Measurements from ENCODE around the gene BMERB1. TPM values are rescaled to one million over a fixed set of nuclear protein-coding genes. Genes with fewer than 3 reads are reported as not detected.

BMERB1 gene
- total and polyA plus RNA-seq, 2 experiments from 2014 or later: 7.3 to 10.3 TPM

- 92% methylated on average over 19 of the region's 19 CpGs for WGBS (ENCODE audit: low lambda C conversion rate, missing lambda C conversion rate)
- H3K9me3 ChIP-seq (ENCODE audit: low read depth): no peaks in the 10 kb centered on the region
Observed at GRCh38 chr16:15608398-15609285, 174.3 kb downstream of the BMERB1 start.

GRCh38 chr16:15609286-15609649 lies 174.9 kb downstream of the BMERB1 start:
- H3K9me3 ChIP-seq (ENCODE audit: low read depth): no peaks in the 10 kb centered on the region
- no peak for TF ChIP-seq EZH2 (IDR thresholded peaks at IDR 0.05; ENCODE audit: borderline replicate concordance)
- no peak for TF ChIP-seq CTCF (IDR thresholded peaks at IDR 0.05; ENCODE audit: poor library complexity)
- no peak for TF ChIP-seq EZH2phosphoT487 (IDR thresholded peaks at IDR 0.05; ENCODE audit: low read depth, severe bottlenecking, unreplicated experiment)
- 98% methylated on average over 6 of the region's 6 CpGs for WGBS (ENCODE audit: low lambda C conversion rate, missing lambda C conversion rate)
- no peak overlapping the region for H2AFZ ChIP-seq
- no peaks in the 10 kb centered on the region for H3K27me3 ChIP-seq
- no peak overlapping the region for H3K27ac ChIP-seq
- DNase-seq (ENCODE audit: low spot score): no peak
- no peak overlapping the region for H3K4me2 ChIP-seq
- no peaks in the 10 kb centered on the region for H3K79me2 ChIP-seq
- H4K20me1 ChIP-seq (ENCODE audit: insufficient read depth, poor library complexity, severe bottlenecking): no peaks in the 10 kb centered on the region
- H3K9me2 ChIP-seq (replicated peaks; ENCODE audit: insufficient read depth): no peaks in the 10 kb centered on the region
- no peaks in the 10 kb centered on the region for H3K4me1 ChIP-seq (ENCODE audit: insufficient read depth)
- H3K36me3 ChIP-seq (replicated peaks; ENCODE audit: insufficient read depth, low read depth): peaks cover 4% of the 10 kb centered on the region
- no peak overlapping the region for H3K4me3 ChIP-seq

More at GRCh38 chr16:15608398-15609285, 174.3 kb downstream of the BMERB1 start:
- Histone ChIP-seq H3K36me3 (replicated peaks; ENCODE audit: insufficient read depth, low read depth) (peaks cover 4% of the 10 kb centered on the region), H3K79me2 (no peaks in the 10 kb centered on the region), H3K4me2 (no peak overlapping the region), H2AFZ (no peak overlapping the region), H3K4me1 (ENCODE audit: insufficient read depth) (no peaks in the 10 kb centered on the region), H3K9me2 (replicated peaks; ENCODE audit: insufficient read depth) (no peaks in the 10 kb centered on the region), H4K20me1 (ENCODE audit: insufficient read depth, poor library complexity, severe bottlenecking) (no peaks in the 10 kb centered on the region), H3K4me3 (no peak overlapping the region), H3K27me3 (no peaks in the 10 kb centered on the region), H3K27ac (no peak overlapping the region)
- TF ChIP-seq EZH2phosphoT487 (IDR thresholded peaks at IDR 0.05; ENCODE audit: low read depth, severe bottlenecking, unreplicated experiment) (no peak), CTCF (IDR thresholded peaks at IDR 0.05; ENCODE audit: poor library complexity) (no peak), EZH2 (IDR thresholded peaks at IDR 0.05; ENCODE audit: borderline replicate concordance) (no peak)
- DNase-seq (ENCODE audit: low spot score): no peak

- Histone ChIP-seq H4K20me1 (ENCODE audit: insufficient read depth, poor library complexity, severe bottlenecking) (no peaks in the 10 kb centered on the region), H3K4me1 (ENCODE audit: insufficient read depth) (no peaks in the 10 kb centered on the region), H3K9me3 (ENCODE audit: low read depth) (no peaks in the 10 kb centered on the region), H3K27me3 (no peaks in the 10 kb centered on the region), H2AFZ (no peak overlapping the region), H3K79me2 (no peaks in the 10 kb centered on the region), H3K4me3 (no peak overlapping the region), H3K27ac (no peak overlapping the region), H3K4me2 (no peak overlapping the region), H3K36me3 (replicated peaks; ENCODE audit: insufficient read depth, low read depth) (peaks cover 4% of the 10 kb centered on the region), H3K9me2 (replicated peaks; ENCODE audit: insufficient read depth) (no peaks in the 10 kb centered on the region)
- WGBS (ENCODE audit: low lambda C conversion rate, missing lambda C conversion rate): 97% methylated on average over 10 of the region's 10 CpGs
- TF ChIP-seq EZH2phosphoT487 (IDR thresholded peaks at IDR 0.05; ENCODE audit: low read depth, severe bottlenecking, unreplicated experiment): no peak
- no peak for TF ChIP-seq EZH2 (IDR thresholded peaks at IDR 0.05; ENCODE audit: borderline replicate concordance)
- TF ChIP-seq CTCF (IDR thresholded peaks at IDR 0.05; ENCODE audit: poor library complexity): no peak
- DNase-seq (ENCODE audit: low spot score): no peak
Observed at GRCh38 chr16:15610369-15610871, 176.0 kb downstream of the BMERB1 start.
